Stomach smooth muscle (tissue), 2 donors: ENCODE measurements around the gene CNDP1.

Experiments used
- H3K27ac ChIP-seq: one replicate; pipeline ENCODE4 v1.7.0; 2013; ENCODE audit warnings: mild to moderate bottlenecking, low read length, inconsistent platforms
- H3K27me3 ChIP-seq, 2 donors: one replicate each; pipeline ENCODE4 v1.7.0; 2013; ENCODE audit warnings: low read length in 2 of 2; ENCODE audit not compliant: insufficient read depth in 2 of 2, control insufficient read depth in 1 of 2
- H3K36me3 ChIP-seq, 2 donors: one replicate each; pipeline ENCODE4 v1.7.0; 2013; ENCODE audit warnings: low read length in 2 of 2; ENCODE audit not compliant: control insufficient read depth in 2 of 2, insufficient read depth in 2 of 2
- H3K4me1 ChIP-seq: one replicate; pipeline ENCODE4 v1.7.0; 2013; ENCODE audit warnings: low read length; ENCODE audit not compliant: control insufficient read depth, insufficient read depth
- H3K4me3 ChIP-seq, 2 donors: one replicate each; pipeline ENCODE4 v1.7.0; 2013; ENCODE audit warnings: low read length in 2 of 2
- H3K9ac ChIP-seq, 2 donors: one replicate each; pipeline ENCODE4 v1.7.0; 2013; ENCODE audit warnings: low read length in 2 of 2, mild to moderate bottlenecking in 1 of 2
- H3K9me3 ChIP-seq, 2 donors: one replicate each; pipeline ENCODE4 v1.7.0; 2013; ENCODE audit warnings: low read length in 2 of 2; ENCODE audit not compliant: control insufficient read depth in 2 of 2
- donor health status: healthy.
- donor health status: Pancreatic carcinoma.

Gene CNDP1

GRCh38 chr18:74532511-74533025 is 1.7 kb upstream of the CNDP1 start:
- Histone ChIP-seq H3K27ac (no peak overlapping the region), H3K27me3 (no peaks in the 10 kb centered on the region), H3K9ac (no peak overlapping the region), H3K36me3 (no peaks in the 10 kb centered on the region), H3K4me3 (no peak overlapping the region), H3K4me1 (no peaks in the 10 kb centered on the region), H3K9me3 (no peaks in the 10 kb centered on the region)

GRCh38 chr18:74533666-74534065 is 634 bp upstream of the CNDP1 start:
- no peak overlapping the region for H3K9ac ChIP-seq

GRCh38 chr18:74534981-74535649 is 815 bp downstream of the CNDP1 start:
- Histone ChIP-seq H3K9ac (no peak overlapping the region), H3K4me1 (no peaks in the 10 kb centered on the region), H3K36me3 (no peaks in the 10 kb centered on the region), H3K27ac (no peak overlapping the region), H3K27me3 (no peaks in the 10 kb centered on the region), H3K9me3 (no peaks in the 10 kb centered on the region), H3K4me3 (no peak overlapping the region)

More at GRCh38 chr18:74533666-74534065, 634 bp upstream of the CNDP1 start:
- H3K9me3 ChIP-seq = no peaks in the 10 kb centered on the region
- no peaks in the 10 kb centered on the region for H3K36me3 ChIP-seq
- H3K4me1 ChIP-seq = no peaks in the 10 kb centered on the region
- no peak overlapping the region for H3K27ac ChIP-seq
- no peak overlapping the region for H3K4me3 ChIP-seq
- no peaks in the 10 kb centered on the region for H3K27me3 ChIP-seq

- Histone ChIP-seq H3K9ac (no peak overlapping the region), H3K27ac (no peak overlapping the region), H3K9me3 (no peaks in the 10 kb centered on the region), H3K4me1 (no peaks in the 10 kb centered on the region), H3K4me3 (no peak overlapping the region), H3K27me3 (peaks cover 4 to 7% of the 10 kb centered on the region in 2 donors), H3K36me3 (no peaks in the 10 kb centered on the region)
Measured at GRCh38 chr18:74539289-74539688, 5.0 kb downstream of the CNDP1 start.

GRCh38 chr18:74540652-74541421 is 6.5 kb downstream of the CNDP1 start:
- H3K4me3 ChIP-seq = no peak overlapping the region
- H3K9ac ChIP-seq = no peak overlapping the region
- H3K9me3 ChIP-seq = no peaks in the 10 kb centered on the region
- H3K27me3 ChIP-seq = peaks cover 4 to 7% of the 10 kb centered on the region in 2 donors
- no peak overlapping the region for H3K27ac ChIP-seq
- H3K4me1 ChIP-seq = no peaks in the 10 kb centered on the region
- H3K36me3 ChIP-seq = no peaks in the 10 kb centered on the region

GRCh38 chr18:74541703-74542555 is 7.6 kb downstream of the CNDP1 start:
- H3K27ac ChIP-seq = no peak overlapping the region
- H3K36me3 ChIP-seq = no peaks in the 10 kb centered on the region
- H3K4me3 ChIP-seq = no peak overlapping the region
- H3K4me1 ChIP-seq = peaks cover 4% of the 10 kb centered on the region
- H3K9ac ChIP-seq = no peak overlapping the region
- no peaks in the 10 kb centered on the region for H3K9me3 ChIP-seq
- H3K27me3 ChIP-seq = peaks cover 4 to 10% of the 10 kb centered on the region in 2 donors

GRCh38 chr18:74544898-74545297 is 10.6 kb downstream of the CNDP1 start:
- H3K9ac ChIP-seq = no peak overlapping the region
- no peak overlapping the region for H3K27ac ChIP-seq
- peaks cover 7% of the 10 kb centered on the region for H3K4me1 ChIP-seq
- peaks cover 0 to 6% of the 10 kb centered on the region in 2 donors for H3K9me3 ChIP-seq
- no peaks in the 10 kb centered on the region for H3K36me3 ChIP-seq
- no peak overlapping the region for H3K4me3 ChIP-seq
- peaks cover 4 to 10% of the 10 kb centered on the region in 2 donors for H3K27me3 ChIP-seq

- Histone ChIP-seq H3K9me3 (peaks cover 0 to 6% of the 10 kb centered on the region in 2 donors), H3K4me3 (no peak overlapping the region), H3K4me1 (peaks cover 7% of the 10 kb centered on the region), H3K27me3 (peaks cover 0 to 5% of the 10 kb centered on the region in 2 donors), H3K9ac (no peak overlapping the region), H3K27ac (peak overlapping the region; percentile 18), H3K36me3 (no peaks in the 10 kb centered on the region)
Measured at GRCh38 chr18:74546007-74546406, 11.7 kb downstream of the CNDP1 start.

- peaks cover 7% of the 10 kb centered on the region for H3K4me1 ChIP-seq
- H3K9ac ChIP-seq = no peak overlapping the region
- H3K27ac ChIP-seq = peak overlapping the region; percentile 18
- H3K27me3 ChIP-seq = peaks cover 0 to 3% of the 10 kb centered on the region in 2 donors
- H3K4me3 ChIP-seq = no peak overlapping the region
- peaks cover 0 to 6% of the 10 kb centered on the region in 2 donors for H3K9me3 ChIP-seq
- no peaks in the 10 kb centered on the region for H3K36me3 ChIP-seq
Measured at GRCh38 chr18:74546751-74547530, 12.6 kb downstream of the CNDP1 start.

- Histone ChIP-seq H3K9ac (no peak overlapping the region), H3K27ac (no peak overlapping the region), H3K27me3 (peaks cover 0 to 3% of the 10 kb centered on the region in 2 donors), H3K9me3 (peaks cover 0 to 6% of the 10 kb centered on the region in 2 donors), H3K4me1 (peaks cover 7% of the 10 kb centered on the region), H3K36me3 (no peaks in the 10 kb centered on the region), H3K4me3 (no peak overlapping the region)
Measured at GRCh38 chr18:74547860-74548259, 13.6 kb downstream of the CNDP1 start.
